Measurements from ENCODE around the gene ALG9. TPM values are rescaled to one million over a fixed set of nuclear protein-coding genes. Genes with fewer than 3 reads are reported as not detected.

ALG9 gene
- polyA plus RNA-seq, 1 experiment = 40.0 TPM

GRCh38 chr11:111736621-111737443 lies 134.5 kb downstream of the ALG9 start:
- H3K4me3 ChIP-seq (ENCODE audit: low read depth, low read length) = no peak overlapping the region
- no peaks in the 10 kb centered on the region for H3K27me3 ChIP-seq (ENCODE audit: control insufficient read depth, insufficient read depth, low read length)
- POLR2A ChIA-PET = interaction anchor here (0.9 to 1.8 kb wide), 3 partner anchors 9 to 154 kb away, joined by 4 read pairs; no protein-coding TSS in a partner anchor
- TF ChIP-seq CTCF (IDR thresholded peaks at IDR 0.05; ENCODE audit: low read depth, low read length) = no peak
- CTCF ChIA-PET = interaction anchor here (0.8 kb wide), 1 partner anchor 132 kb away, joined by 3 read pairs; no protein-coding TSS in a partner anchor
- peak overlapping the region; percentile 100 for H3K27ac ChIP-seq (ENCODE audit: low read depth, low read length)
- no peaks in the 10 kb centered on the region for H3K9me3 ChIP-seq (ENCODE audit: control insufficient read depth, insufficient read depth, low read length)
- no peak for DNase-seq (ENCODE audit: low read depth, low spot score)

Small RNA genes within 50 kb of the gene (small RNA-seq; reads per million reads assigned to genes)
- not detected for gene GNG5P3 (ENCODE audit: insufficient read length, low read depth)
- not detected for gene RPL37AP8 (ENCODE audit: insufficient read length, low read depth)

Other genes starting within 250 kb of the ALG9 start
- 40.3 and 44.9 TPM in 2 replicates for gene PPP2R1B, start 105.2 kb downstream of the ALG9 start, polyA plus RNA-seq (2011; rRNA removed)
- 1.7 and 2.1 TPM in 2 replicates for gene FDXACB1, start 7.6 kb upstream of the ALG9 start, polyA plus RNA-seq (2011; rRNA removed)
- gene CFAP68, start 8.0 kb upstream of the ALG9 start, polyA plus RNA-seq (2011; rRNA removed) = 40.3 and 45.1 TPM in 2 replicates
- gene CRYAB, start 40.2 kb upstream of the ALG9 start, polyA plus RNA-seq (2011; rRNA removed) = 6.1 and 6.3 TPM in 2 replicates
- gene HSPB2, start 41.2 kb upstream of the ALG9 start, polyA plus RNA-seq (2011; rRNA removed) = 0.41 and 0.79 TPM in 2 replicates
- gene C11orf52, start 47.3 kb upstream of the ALG9 start, polyA plus RNA-seq (2011; rRNA removed) = 0.38 and 0.61 TPM in 2 replicates
- gene DIXDC1, start 65.8 kb upstream of the ALG9 start, polyA plus RNA-seq (2011; rRNA removed) = 10.5 and 11.5 TPM in 2 replicates
- 26.6 and 34.8 TPM in 2 replicates for gene DLAT, start 153.8 kb upstream of the ALG9 start, polyA plus RNA-seq (2011; rRNA removed)
- 1.5 TPM in 2 replicates for gene PIH1D2, start 202.4 kb upstream of the ALG9 start, polyA plus RNA-seq (2011; rRNA removed)
- 18.2 and 23.2 TPM in 2 replicates for gene NKAPD1, start 202.7 kb upstream of the ALG9 start, polyA plus RNA-seq (2011; rRNA removed)
- 106 and 143 TPM in 2 replicates for gene TIMM8B, start 215.2 kb upstream of the ALG9 start, polyA plus RNA-seq (2011; rRNA removed)
- gene SDHD, start 215.3 kb upstream of the ALG9 start, polyA plus RNA-seq (2011; rRNA removed) = 122 and 154 TPM in 2 replicates

Measured in AG04450 (cell line).